DND-41 (cell line): ENCODE data around the gene PWWP2B.

Source experiments
- CTCF ChIP-seq: IDR thresholded peaks from 2 replicates; pipeline ENCODE4 v1.5.1; 2012; ENCODE audit warnings: borderline replicate concordance, low read length, moderate library complexity, mild to moderate bottlenecking; ENCODE audit not compliant: poor library complexity, severe bottlenecking; ENCODE audit errors: extremely low read depth
- EZH2 ChIP-seq: IDR thresholded peaks from 3 replicates; pipeline ENCODE4 v1.6.1; 2012; ENCODE audit warnings: borderline replicate concordance, low read depth, mild to moderate bottlenecking, moderate library complexity, low read length, inconsistent platforms; ENCODE audit not compliant: severe bottlenecking

- TF ChIP-seq CTCF = no peak
- no peak for TF ChIP-seq EZH2
Measured at GRCh38 chr10:132458071-132458585, 61.1 kb downstream of the PWWP2B start.
